Hepatocyte (in vitro differentiated cells): ENCODE measurements around the gene PLA2G1B.
"Not testable (repeated sequence)": the region's sequence is repeated elsewhere in the genome, so short reads cannot be mapped to it uniquely, and the experiment has no call there.

Source experiments
- CTCF ChIP-seq: fragments of 200-600 bp; sonication (generic); IDR thresholded peaks from 2 replicates; pipeline ENCODE4 v1.5.1; 2016; ENCODE audit warnings: antibody characterized with exemption, mild to moderate bottlenecking; ENCODE audit not compliant: poor library complexity
- EZH2 ChIP-seq: fragments of 200-600 bp; sonication (generic); IDR thresholded peaks from 2 replicates; pipeline ENCODE4 v1.6.1; 2016; ENCODE audit warnings: antibody characterized with exemption, mild to moderate bottlenecking, borderline replicate concordance

GRCh38 chr12:120336392-120336791 is 8.8 kb upstream of the PLA2G1B start:
- not testable (repeated sequence) for TF ChIP-seq EZH2, CTCF
